PC-9 (cell line): ENCODE data around the gene IL16. TPM values are rescaled to one million over a fixed set of nuclear protein-coding genes. Genes with fewer than 3 reads are reported as not detected.

ENCODE experiments used
- BruUV-seq: library from RNA; stranded (reverse); fragments of 400-500 nt; replicated peaks from 2 replicates; lab custom pipeline; 2021; lab: Mats Ljungman, UMichigan
- CTCF ChIA-PET: fragments of 300-600 bp; sonication (Branson Sonifier 250); formaldehyde crosslinking; loops from one replicate; lab custom pipeline; 2022; ENCODE audit warnings: antibody characterized with exemption; lab: Charles Lee
- POLR2A ChIA-PET: fragments of 300-600 bp; sonication (Branson Sonifier 250); formaldehyde crosslinking; loops from one replicate; lab custom pipeline; 2022; ENCODE audit warnings: antibody characterized with exemption; ENCODE audit not compliant: unreplicated experiment; lab: Charles Lee
- DNase-seq, 2 experiments: peaks; one replicate each; pipeline versions ENCODE4 v3.0.0 to v3.0.0-alpha.2; 2015 to 2022; ENCODE audit warnings: mixed read lengths in 1 of 2
- H2AFZ ChIP-seq: fragments of 200-600 bp; sonication (generic); 2 replicates; pipeline ENCODE4 v1.8.1; 2017; ENCODE audit warnings: antibody characterized with exemption
- H3F3A ChIP-seq: fragments of 200-600 bp; sonication (generic); 2 replicates; pipeline ENCODE4 v1.8.1; 2017; ENCODE audit warnings: antibody characterized with exemption, mild to moderate bottlenecking, low read depth; ENCODE audit not compliant: insufficient read depth
- H3K27ac ChIP-seq: fragments of 200-600 bp; sonication (generic); 2 replicates; pipeline ENCODE4 v1.6.1; 2016; ENCODE audit warnings: mixed run types
- H3K27me3 ChIP-seq: fragments of 200-600 bp; sonication (generic); 2 replicates; pipeline ENCODE4 v1.6.1; 2016; ENCODE audit warnings: low read depth, mixed run types; ENCODE audit not compliant: insufficient read depth
- H3K36me3 ChIP-seq: fragments of 200-600 bp; sonication (generic); 2 replicates; pipeline ENCODE4 v1.6.1; 2016; ENCODE audit warnings: low read depth, mixed run types
- H3K4me1 ChIP-seq: fragments of 200-600 bp; sonication (generic); replicated peaks from 2 replicates; pipeline ENCODE4 v1.6.1; 2016; ENCODE audit warnings: mixed run types; ENCODE audit not compliant: insufficient read depth
- H3K4me2 ChIP-seq: fragments of 200-600 bp; sonication (generic); 2 replicates; pipeline ENCODE4 v1.6.1; 2017; ENCODE audit warnings: mixed run types
- H3K4me3 ChIP-seq: fragments of 200-600 bp; sonication (generic); 2 replicates; pipeline ENCODE4 v1.6.1; 2016; ENCODE audit warnings: mixed run types
- H3K79me2 ChIP-seq: fragments of 200-600 bp; sonication (generic); 2 replicates; pipeline ENCODE4 v1.6.1; 2017; ENCODE audit warnings: low read depth, mixed run types
- H3K9me2 ChIP-seq: fragments of 200-600 bp; sonication (generic); 2 replicates; pipeline ENCODE4 v1.8.1; 2017; ENCODE audit warnings: mild to moderate bottlenecking; ENCODE audit not compliant: insufficient read depth
- H3K9me3 ChIP-seq: fragments of 200-600 bp; sonication (generic); 2 replicates; pipeline ENCODE4 v1.8.1; 2016; ENCODE audit warnings: low read depth; ENCODE audit not compliant: insufficient read depth
- H4K20me1 ChIP-seq: fragments of 200-600 bp; sonication (generic); 2 replicates; pipeline ENCODE4 v1.8.1; 2017; ENCODE audit not compliant: insufficient read depth
- EZH2 ChIP-seq: fragments of 200-600 bp; sonication (generic); IDR thresholded peaks from 2 replicates; pipeline ENCODE4 v1.8.0; 2017; ENCODE audit warnings: antibody characterized with exemption, low read depth
- intact Hi-C: fragments of 100-400 bp; cut with micrococcal nuclease; formaldehyde crosslinking; loops from one replicate; pipeline ENCODE4 v1.10.0; 2022; ENCODE audit not compliant: unreplicated experiment
- total RNA-seq: library from RNA; stranded (reverse); gene quantifications from 2 replicates; pipeline ENCODE4 v1.2.3, GENCODE V29; 2021
- TF ChIP-seq, protein P1 (sequence below): fragments of 200-600 bp; sonication (generic); conservative IDR thresholded peaks from 2 replicates; pipeline ENCODE4 v1.6.1; 2017; ENCODE audit warnings: mixed run types, antibody characterized with exemption, mild to moderate bottlenecking, moderate library complexity

IL16 gene
- total RNA-seq, 1 experiment from 2014 or later, result 0.50 TPM

GRCh38 chr15:81299630-81300273 lies 103.1 kb downstream of the IL16 start:
- ChIA-PET POLR2A (no interaction called here), CTCF (no interaction called here)

GRCh38 chr15:81301385-81301784 lies 104.7 kb downstream of the IL16 start:
- Histone ChIP-seq H3K27me3 (0 out of 2 replicates have a peak, but pooled peaks cover 11% of the 10 kb centered on the region), H3K4me3 (no peak overlapping the region), H3K4me1 (no peaks in the 10 kb centered on the region), H2AFZ (no peak overlapping the region), H3K9me2 (no peaks in the 10 kb centered on the region), H3K27ac (no peak overlapping the region), H3F3A (no peaks in the 10 kb centered on the region), H4K20me1 (no peaks in the 10 kb centered on the region), H3K4me2 (no peak overlapping the region), H3K36me3 (no peaks in the 10 kb centered on the region), H3K79me2 (no peaks in the 10 kb centered on the region), H3K9me3 (no peaks in the 10 kb centered on the region)
- ChIA-PET CTCF (no interaction called here), POLR2A (no interaction called here)
- TF ChIP-seq, protein P1, sequence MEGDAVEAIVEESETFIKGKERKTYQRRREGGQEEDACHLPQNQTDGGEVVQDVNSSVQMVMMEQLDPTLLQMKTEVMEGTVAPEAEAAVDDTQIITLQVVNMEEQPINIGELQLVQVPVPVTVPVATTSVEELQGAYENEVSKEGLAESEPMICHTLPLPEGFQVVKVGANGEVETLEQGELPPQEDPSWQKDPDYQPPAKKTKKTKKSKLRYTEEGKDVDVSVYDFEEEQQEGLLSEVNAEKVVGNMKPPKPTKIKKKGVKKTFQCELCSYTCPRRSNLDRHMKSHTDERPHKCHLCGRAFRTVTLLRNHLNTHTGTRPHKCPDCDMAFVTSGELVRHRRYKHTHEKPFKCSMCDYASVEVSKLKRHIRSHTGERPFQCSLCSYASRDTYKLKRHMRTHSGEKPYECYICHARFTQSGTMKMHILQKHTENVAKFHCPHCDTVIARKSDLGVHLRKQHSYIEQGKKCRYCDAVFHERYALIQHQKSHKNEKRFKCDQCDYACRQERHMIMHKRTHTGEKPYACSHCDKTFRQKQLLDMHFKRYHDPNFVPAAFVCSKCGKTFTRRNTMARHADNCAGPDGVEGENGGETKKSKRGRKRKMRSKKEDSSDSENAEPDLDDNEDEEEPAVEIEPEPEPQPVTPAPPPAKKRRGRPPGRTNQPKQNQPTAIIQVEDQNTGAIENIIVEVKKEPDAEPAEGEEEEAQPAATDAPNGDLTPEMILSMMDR, result no peak
- no peak for TF ChIP-seq EZH2
- BruUV-seq, result no TSS peak
- no peak for DNase-seq
- intact Hi-C loops, result no loop called here

More at GRCh38 chr15:81299630-81300273, 103.1 kb downstream of the IL16 start:
- no peak for DNase-seq
- Histone ChIP-seq H3K27me3 (peaks cover 12% of the 10 kb centered on the region; the same call in 1 of the 2 replicates), H3F3A (no peaks in the 10 kb centered on the region), H3K4me3 (no peak overlapping the region), H3K9me2 (no peaks in the 10 kb centered on the region), H3K4me1 (no peaks in the 10 kb centered on the region), H3K27ac (no peak overlapping the region), H3K4me2 (no peak overlapping the region), H3K79me2 (no peaks in the 10 kb centered on the region), H2AFZ (no peak overlapping the region), H3K9me3 (no peaks in the 10 kb centered on the region), H4K20me1 (no peaks in the 10 kb centered on the region), H3K36me3 (no peaks in the 10 kb centered on the region)
- no TSS peak for BruUV-seq
- TF ChIP-seq EZH2, result no peak
- TF ChIP-seq, protein P1, result no peak
- intact Hi-C loops, result no loop called here

- no peak overlapping the region for H2AFZ ChIP-seq
- no peak for DNase-seq
- H3F3A ChIP-seq, result no peaks in the 10 kb centered on the region
- no peak overlapping the region for H3K27ac ChIP-seq
- H3K9me3 ChIP-seq, result no peaks in the 10 kb centered on the region
- CTCF ChIA-PET, result no interaction called here
- H3K36me3 ChIP-seq, result no peaks in the 10 kb centered on the region
- no peaks in the 10 kb centered on the region for H3K9me2 ChIP-seq
- TF ChIP-seq, protein P1, result no peak
- no peak for TF ChIP-seq EZH2
- no peak overlapping the region for H3K4me3 ChIP-seq
- H3K4me2 ChIP-seq, result no peak overlapping the region
- POLR2A ChIA-PET, result interaction anchor here (0.7 kb wide), 1 partner anchor 11 kb away, joined by 3 read pairs; no protein-coding TSS in a partner anchor
- H4K20me1 ChIP-seq, result no peaks in the 10 kb centered on the region
- no peaks in the 10 kb centered on the region for H3K79me2 ChIP-seq
- BruUV-seq, result no TSS peak
- H3K27me3 ChIP-seq, result 0 out of 2 replicates have a peak, but pooled peaks cover 11% of the 10 kb centered on the region
- intact Hi-C loops, result no loop called here
- no peaks in the 10 kb centered on the region for H3K4me1 ChIP-seq
Measured at GRCh38 chr15:81301815-81302399, 105.2 kb downstream of the IL16 start.
